Ascending aorta (tissue), 2 donors: ENCODE measurements around the gene TCERG1L. TPM values are rescaled to one million over a fixed set of nuclear protein-coding genes. Genes with fewer than 3 reads are reported as not detected.

Source experiments
- DNase-seq, 2 donors: peaks; one replicate each; pipeline ENCODE4 v3.0.0-alpha.2; 2019; ENCODE audit warnings: low spot score in 2 of 2
- H3K27ac ChIP-seq, 2 donors: fragments of 200-600 bp; sonication (generic); one replicate each; pipeline ENCODE4 v1.5.1; 2016 to 2017; ENCODE audit warnings: mild to moderate bottlenecking in 1 of 2
- H3K27me3 ChIP-seq: fragments of 200-600 bp; sonication (generic); one replicate; pipeline ENCODE4 v1.5.1; 2017
- H3K36me3 ChIP-seq, 2 donors: fragments of 200-600 bp; sonication (generic); one replicate each; pipeline ENCODE4 v1.5.1; 2016
- H3K4me1 ChIP-seq, 2 donors: fragments of 200-600 bp; sonication (generic); one replicate each; pipeline ENCODE4 v1.5.1; 2016 to 2017; ENCODE audit warnings: mild to moderate bottlenecking in 1 of 2
- H3K4me3 ChIP-seq, 2 donors: fragments of 200-600 bp; sonication (generic); one replicate each; pipeline ENCODE4 v1.5.1; 2016 to 2017; ENCODE audit warnings: mild to moderate bottlenecking in 1 of 2
- H3K9me3 ChIP-seq, 2 donors: fragments of 200-600 bp; sonication (generic); one replicate each; pipeline ENCODE4 v1.5.1; 2016
- intact Hi-C: fragments of 100-400 bp; cut with DNase I; formaldehyde crosslinking; loops from one replicate; pipeline ENCODE4 v1.15.1; 2023
- total RNA-seq: library from RNA; depleted of rRNA; stranded (reverse); fragments of >200 nt; gene quantifications from one replicate; pipeline ENCODE4 v1.1.0, GENCODE V29; 2016
- TF ChIP-seq, protein P1 (sequence below), 3 experiments: fragments of 200-600 bp in 2 of 3; fragments of 450-650 bp in 1 of 3; sonication (generic) in 2 of 3; IDR thresholded peaks; one replicate each; pipeline ENCODE4 v1.5.1; 2016 to 2019; ENCODE audit warnings: antibody characterized with exemption in 3 of 3, mild to moderate bottlenecking in 1 of 3, moderate library complexity in 1 of 3

Gene TCERG1L
- total RNA-seq, 1 donor from 2014 or later = not detected

DNA sequence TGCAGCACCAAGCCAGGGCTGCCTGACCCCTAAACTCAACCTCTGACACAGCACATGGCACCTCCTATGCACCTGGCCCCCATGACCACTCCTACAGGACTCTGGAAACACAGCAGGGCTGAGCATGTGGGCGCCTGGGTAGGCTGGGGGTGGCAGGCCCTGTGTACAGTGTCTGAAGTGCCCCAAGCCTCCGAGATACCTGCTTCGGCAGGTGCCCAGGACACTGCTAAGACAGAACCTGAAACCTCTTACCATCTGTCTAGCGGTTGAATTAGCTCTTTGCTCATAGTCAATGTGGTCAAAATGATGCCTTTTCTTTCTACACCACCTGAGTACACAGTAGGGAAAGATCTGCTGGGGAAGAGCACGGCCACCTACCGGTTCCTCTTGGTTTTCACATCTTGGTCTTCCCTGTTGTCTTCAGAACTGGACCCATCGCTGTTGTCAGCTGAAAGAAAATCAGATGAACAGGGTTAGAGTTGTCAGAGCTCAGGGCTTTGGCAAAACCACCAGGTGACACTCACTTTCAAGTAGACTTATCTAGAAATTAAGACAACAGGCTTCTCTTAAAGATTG is 177.4 kb downstream of the TCERG1L start:
- TF ChIP-seq, protein P1, sequence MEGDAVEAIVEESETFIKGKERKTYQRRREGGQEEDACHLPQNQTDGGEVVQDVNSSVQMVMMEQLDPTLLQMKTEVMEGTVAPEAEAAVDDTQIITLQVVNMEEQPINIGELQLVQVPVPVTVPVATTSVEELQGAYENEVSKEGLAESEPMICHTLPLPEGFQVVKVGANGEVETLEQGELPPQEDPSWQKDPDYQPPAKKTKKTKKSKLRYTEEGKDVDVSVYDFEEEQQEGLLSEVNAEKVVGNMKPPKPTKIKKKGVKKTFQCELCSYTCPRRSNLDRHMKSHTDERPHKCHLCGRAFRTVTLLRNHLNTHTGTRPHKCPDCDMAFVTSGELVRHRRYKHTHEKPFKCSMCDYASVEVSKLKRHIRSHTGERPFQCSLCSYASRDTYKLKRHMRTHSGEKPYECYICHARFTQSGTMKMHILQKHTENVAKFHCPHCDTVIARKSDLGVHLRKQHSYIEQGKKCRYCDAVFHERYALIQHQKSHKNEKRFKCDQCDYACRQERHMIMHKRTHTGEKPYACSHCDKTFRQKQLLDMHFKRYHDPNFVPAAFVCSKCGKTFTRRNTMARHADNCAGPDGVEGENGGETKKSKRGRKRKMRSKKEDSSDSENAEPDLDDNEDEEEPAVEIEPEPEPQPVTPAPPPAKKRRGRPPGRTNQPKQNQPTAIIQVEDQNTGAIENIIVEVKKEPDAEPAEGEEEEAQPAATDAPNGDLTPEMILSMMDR (IDR thresholded peaks at IDR 0.05) = no peak
- no peak for DNase-seq
- Histone ChIP-seq H3K9me3 (no peaks in the 10 kb centered on the region), H3K27ac (no peak overlapping the region), H3K4me3 (no peak overlapping the region), H3K36me3 (no peaks in the 10 kb centered on the region), H3K4me1 (no peaks in the 10 kb centered on the region), H3K27me3 (no peaks in the 10 kb centered on the region)
- intact Hi-C loops = no loop called here

DNA sequence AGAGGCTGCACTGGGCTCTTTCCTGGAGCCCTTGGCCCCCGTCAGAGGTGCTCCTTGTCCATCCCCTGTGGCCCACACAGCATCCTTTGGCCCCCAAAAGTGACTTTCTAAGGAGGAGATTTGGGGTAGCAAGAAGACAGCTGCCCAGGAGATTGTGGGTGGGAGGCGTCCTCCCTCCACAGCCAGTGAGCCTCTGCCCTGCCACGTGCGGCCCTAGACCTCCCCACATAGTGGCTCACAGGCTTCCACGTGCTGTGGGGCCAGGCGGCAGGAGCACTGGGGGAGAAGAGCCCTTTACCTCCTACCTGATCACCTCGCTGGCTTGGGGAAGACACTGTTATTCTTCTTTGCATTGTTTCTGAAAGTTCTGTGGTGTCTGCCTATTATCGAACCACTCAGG is 178.8 kb downstream of the TCERG1L start:
- no peak overlapping the region for H3K27ac ChIP-seq
- intact Hi-C loops = no loop called here
- no peaks in the 10 kb centered on the region for H3K27me3 ChIP-seq
- no peak overlapping the region for H3K4me3 ChIP-seq
- no peaks in the 10 kb centered on the region for H3K4me1 ChIP-seq
- DNase-seq = no peak
- no peaks in the 10 kb centered on the region for H3K9me3 ChIP-seq
- no peaks in the 10 kb centered on the region for H3K36me3 ChIP-seq
- TF ChIP-seq, protein P1 (IDR thresholded peaks at IDR 0.05) = no peak

DNA sequence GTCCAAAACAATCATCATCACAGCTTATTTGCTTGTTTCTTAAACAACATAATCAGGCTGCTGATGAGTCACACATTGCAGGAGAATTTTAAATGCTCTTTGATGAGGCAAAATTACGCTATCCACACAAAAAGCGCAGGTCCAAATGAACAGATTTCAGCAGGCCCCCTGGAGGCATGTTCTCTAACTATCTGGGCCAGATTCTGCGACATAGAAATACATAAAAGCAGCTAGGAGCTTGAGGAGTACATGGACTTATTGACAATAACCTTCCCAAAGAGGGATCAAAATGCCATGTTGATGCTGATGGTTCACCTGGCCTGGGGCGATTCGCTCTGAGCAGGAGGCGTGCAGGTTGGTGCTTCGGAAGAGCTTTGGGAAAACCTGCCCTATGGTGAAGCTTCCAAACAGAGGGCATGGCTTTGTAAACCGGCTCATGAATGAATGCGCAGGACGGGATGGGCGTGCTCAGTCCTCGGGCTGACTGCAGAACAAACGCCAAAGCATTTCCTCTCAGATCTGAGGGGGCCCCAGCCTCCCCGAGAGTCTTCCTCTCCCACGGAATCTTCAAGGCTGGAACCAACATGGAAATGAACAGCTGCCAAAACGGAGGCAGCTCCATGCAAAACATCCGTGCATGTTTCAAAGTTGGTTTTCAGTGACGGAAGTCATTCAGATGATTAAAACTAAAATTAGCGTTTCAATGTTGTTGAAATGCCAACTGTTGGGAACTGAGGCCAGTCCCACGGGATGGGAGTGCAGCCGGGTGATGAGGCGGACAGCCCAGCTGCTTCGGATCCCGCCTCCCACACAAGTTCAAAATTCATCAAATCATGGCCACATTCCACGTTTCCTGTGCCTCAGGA is 179.6 kb downstream of the TCERG1L start:
- DNase-seq = no peak
- intact Hi-C loops = no loop called here
- Histone ChIP-seq H3K36me3 (no peaks in the 10 kb centered on the region), H3K4me1 (no peaks in the 10 kb centered on the region), H3K27ac (no peak overlapping the region), H3K27me3 (no peaks in the 10 kb centered on the region), H3K9me3 (no peaks in the 10 kb centered on the region), H3K4me3 (no peak overlapping the region)
- TF ChIP-seq, protein P1 (IDR thresholded peaks at IDR 0.05) = no peak

DNA sequence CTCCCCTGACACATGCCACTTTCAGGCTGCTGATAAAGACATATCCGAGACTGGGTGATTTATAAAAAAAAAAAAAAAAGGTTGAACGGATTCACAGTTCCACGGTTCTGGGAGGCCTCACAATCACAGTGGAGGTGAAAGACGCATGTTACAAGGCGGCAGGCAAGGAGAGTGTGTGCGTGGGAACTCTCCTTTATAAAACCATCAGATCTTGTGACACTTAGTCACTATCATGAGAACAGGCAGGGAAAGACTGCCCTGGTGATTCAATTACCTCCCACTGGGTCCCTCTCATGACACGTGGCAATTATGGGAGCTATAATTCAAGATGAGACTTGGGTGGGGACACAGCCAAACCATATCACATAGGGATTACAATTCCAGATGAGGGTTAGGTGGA is 181.5 kb downstream of the TCERG1L start:
- intact Hi-C loops = no loop called here
- no peaks in the 10 kb centered on the region for H3K9me3 ChIP-seq
- no peak overlapping the region for H3K27ac ChIP-seq
- no peaks in the 10 kb centered on the region for H3K4me1 ChIP-seq
- no peaks in the 10 kb centered on the region for H3K36me3 ChIP-seq
- TF ChIP-seq, protein P1 (IDR thresholded peaks at IDR 0.05) = no peak
- no peak for DNase-seq
- H3K4me3 ChIP-seq = no peak overlapping the region
- H3K27me3 ChIP-seq = no peaks in the 10 kb centered on the region

DNA sequence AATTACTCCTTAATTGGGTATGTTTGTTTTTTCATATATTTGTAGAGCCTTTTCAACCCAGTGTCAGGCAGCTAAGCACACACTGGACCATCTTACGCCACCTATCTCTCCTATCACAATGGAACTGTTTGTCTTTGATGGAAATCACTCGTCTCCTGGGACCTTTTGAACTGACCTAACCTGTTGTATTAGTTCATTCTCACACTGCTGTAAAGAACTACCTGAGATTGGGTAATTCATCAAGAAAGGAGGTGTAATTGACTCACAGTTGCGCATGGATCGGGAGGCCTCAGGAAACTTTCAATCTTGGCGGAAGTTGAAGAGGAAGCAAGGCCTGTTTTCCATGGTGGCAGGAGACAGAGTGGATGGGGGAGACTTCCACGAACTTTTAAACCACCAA is 182.0 kb downstream of the TCERG1L start:
- TF ChIP-seq, protein P1 (IDR thresholded peaks at IDR 0.05) = no peak
- Histone ChIP-seq H3K4me1 (no peaks in the 10 kb centered on the region), H3K9me3 (no peaks in the 10 kb centered on the region), H3K27me3 (no peaks in the 10 kb centered on the region), H3K36me3 (no peaks in the 10 kb centered on the region), H3K27ac (no peak overlapping the region), H3K4me3 (no peak overlapping the region)
- intact Hi-C loops = no loop called here
- no peak for DNase-seq
